Neural crest cell (in vitro differentiated cells): Measurements from ENCODE around the gene DRICH1. TPM values are rescaled to one million over a fixed set of nuclear protein-coding genes. Genes with fewer than 3 reads are reported as not detected.

Source experiments
- DNase-seq: peaks from one replicate; pipeline ENCODE4 v3.0.0; 2021; ENCODE audit warnings: low read depth, mixed read lengths, low spot score
- H3K27ac Mint-ChIP-seq: one replicate; pipeline ENCODE4 v1.8.0; 2021; ENCODE audit warnings: mild to moderate bottlenecking, mixed read lengths; ENCODE audit not compliant: unreplicated experiment
- H3K27me3 Mint-ChIP-seq: 2 replicates; pipeline ENCODE4 v1.8.0; 2021; ENCODE audit warnings: low read depth, mild to moderate bottlenecking, mixed read lengths
- H3K36me3 Mint-ChIP-seq: 2 replicates; pipeline ENCODE4 v1.8.0; 2021; ENCODE audit warnings: low read depth, mild to moderate bottlenecking, mixed read lengths
- H3K4me1 Mint-ChIP-seq: 2 replicates; pipeline ENCODE4 v1.8.0; 2021; ENCODE audit warnings: mixed read lengths
- H3K4me3 Mint-ChIP-seq: one replicate; pipeline ENCODE4 v1.8.0; 2021; ENCODE audit warnings: mild to moderate bottlenecking, mixed read lengths
- H3K9me3 Mint-ChIP-seq: 2 replicates; pipeline ENCODE4 v1.8.0; 2021; ENCODE audit warnings: mixed read lengths
- CTCF ChIP-seq: fragments of 200-600 bp; sonication (generic); conservative IDR thresholded peaks from 2 replicates; pipeline ENCODE4 v1.5.0; 2021; ENCODE audit warnings: antibody characterized with exemption, mild to moderate bottlenecking
- total RNA-seq: library from RNA; stranded (reverse); gene quantifications from 2 replicates; pipeline ENCODE4 v1.2.1, GENCODE V29; 2021

Gene DRICH1
- total RNA-seq, 1 donor from 2014 or later, result not detected

- Mint-ChIP-seq H3K4me1 (peaks cover 5% of the 10 kb centered on the region), H3K27me3 (no peaks in the 10 kb centered on the region), H3K9me3 (no peaks in the 10 kb centered on the region), H3K27ac (no peak within 1 kb of the TSS), H3K4me3 (no peak within 1 kb of the TSS), H3K36me3 (no peaks in the 10 kb centered on the region)
- no peak for DNase-seq
- TF ChIP-seq CTCF, result no peak
These were observed 52.1 kb downstream of the DRICH1 start, which contains the start of gene IGLL1 for GRCh38 chr22:23579870-23580575. Gene IGLL1 (minus strand): TSS chr22:23580290. CDS start chr22:23580190, 100 bp downstream.

- Mint-ChIP-seq H3K27me3 (no peaks in the 10 kb centered on the region), H3K4me1 (peaks cover 5% of the 10 kb centered on the region), H3K4me3 (no peak overlapping the region), H3K36me3 (no peaks in the 10 kb centered on the region), H3K27ac (no peak overlapping the region), H3K9me3 (no peaks in the 10 kb centered on the region)
- DNase-seq, result no peak
- TF ChIP-seq CTCF, result no peak
These were observed 52.8 kb downstream of the DRICH1 start for GRCh38 chr22:23579280-23579679.

- no peak overlapping the region for H3K4me3 Mint-ChIP-seq
- TF ChIP-seq CTCF, result no peak
- no peak overlapping the region for H3K27ac Mint-ChIP-seq
These were observed 53.8 kb downstream of the DRICH1 start for GRCh38 chr22:23578306-23578705.

DNA sequence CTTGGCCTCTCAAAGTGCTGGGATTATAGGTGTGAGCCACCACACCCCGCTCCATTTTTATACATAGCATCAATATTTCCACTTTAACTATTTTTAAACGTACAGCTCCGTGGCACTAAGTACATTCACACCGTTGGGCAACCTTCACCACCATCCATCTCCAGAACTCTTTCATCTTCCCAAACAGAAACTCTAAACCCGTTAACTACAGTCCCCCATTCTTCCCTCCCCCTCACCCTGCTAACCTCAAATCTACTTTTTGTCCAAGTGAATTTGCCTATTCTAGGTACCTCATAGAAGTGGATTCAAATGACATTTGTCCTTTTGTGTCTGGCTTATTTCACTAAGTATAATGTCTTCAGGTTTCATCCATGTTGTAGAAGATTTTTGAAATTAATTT lies 55.4 kb downstream of the DRICH1 start:
- Mint-ChIP-seq H3K9me3 (peaks cover 3% of the 10 kb centered on the region), H3K27ac (no peak overlapping the region), H3K4me3 (no peak overlapping the region), H3K4me1 (peaks cover 5% of the 10 kb centered on the region), H3K27me3 (peaks cover 2% of the 10 kb centered on the region), H3K36me3 (no peaks in the 10 kb centered on the region)
- no peak for DNase-seq
- TF ChIP-seq CTCF, result no peak

More at GRCh38 chr22:23578306-23578705, 53.8 kb downstream of the DRICH1 start:
- Mint-ChIP-seq H3K27me3 (no peaks in the 10 kb centered on the region), H3K9me3 (no peaks in the 10 kb centered on the region), H3K36me3 (no peaks in the 10 kb centered on the region), H3K4me1 (peaks cover 5% of the 10 kb centered on the region)
- no peak for DNase-seq

GRCh38 chr22:23575601-23576000 lies 56.5 kb downstream of the DRICH1 start:
- DNase-seq, result no peak
- Mint-ChIP-seq H3K4me3 (no peak overlapping the region), H3K4me1 (peaks cover 5% of the 10 kb centered on the region), H3K27me3 (peaks cover 2% of the 10 kb centered on the region), H3K36me3 (no peaks in the 10 kb centered on the region), H3K9me3 (peaks cover 3% of the 10 kb centered on the region), H3K27ac (no peak overlapping the region)
- TF ChIP-seq CTCF, result no peak
